OCI-LY3 (cell line): ENCODE data around the gene ADGRB3.
"Not testable (repeated sequence)": the region's sequence is repeated elsewhere in the genome, so short reads cannot be mapped to it uniquely, and the experiment has no call there.

Experiments
- H2AFZ ChIP-seq: fragments of 200-600, 300-600 bp; shearing (Covaris generic); 2 replicates; pipeline ENCODE4 v1.6.0; 2014; ENCODE audit warnings: antibody characterized with exemption, low read depth, low read length
- H3K27ac ChIP-seq: fragments of 200-600, 300-600 bp; sonication (generic); 2 replicates; pipeline ENCODE4 v1.5.1; 2014; ENCODE audit warnings: mild to moderate bottlenecking, low read length, moderate library complexity, mixed read lengths
- H3K27me3 ChIP-seq: fragments of 200-600, 300-600 bp; sonication (generic); 2 replicates; pipeline ENCODE4 v1.6.1; 2014; ENCODE audit warnings: low read depth, low read length, mixed read lengths
- H3K36me3 ChIP-seq: fragments of 200-600, 300-600 bp; sonication (generic); replicated peaks from 2 replicates; pipeline ENCODE3; 2014; ENCODE audit warnings: low read depth, low read length, mixed read lengths
- H3K4me1 ChIP-seq: fragments of 300-600, 200-600 bp; sonication (generic); 2 replicates; pipeline ENCODE4 v1.6.1; 2014; ENCODE audit warnings: low read length, mixed read lengths
- H3K4me2 ChIP-seq: fragments of 200-600, 300-600 bp; sonication (generic); 2 replicates; pipeline ENCODE4 v1.6.1; 2014; ENCODE audit warnings: low read length, mixed read lengths
- H3K4me3 ChIP-seq: fragments of 300-600, 200-600 bp; sonication (generic); 2 replicates; pipeline ENCODE4 v1.5.1; 2014; ENCODE audit warnings: antibody characterized with exemption, mild to moderate bottlenecking, low read length, moderate library complexity
- H3K79me2 ChIP-seq: fragments of 300-600, 200-600 bp; shearing (Covaris generic); 2 replicates; pipeline ENCODE4 v1.6.1; 2014; ENCODE audit warnings: mild to moderate bottlenecking, low read length, mixed read lengths
- H3K9ac ChIP-seq: fragments of 300-600, 200-600 bp; shearing (Covaris generic); 2 replicates; pipeline ENCODE4 v1.6.0; 2014; ENCODE audit warnings: mild to moderate bottlenecking, low read length, moderate library complexity
- H3K9me3 ChIP-seq: fragments of 200-600, 300-600 bp; shearing (Covaris generic); 2 replicates; pipeline ENCODE4 v1.6.1; 2014; ENCODE audit warnings: low read length, mixed read lengths; ENCODE audit not compliant: insufficient read depth
- H4K20me1 ChIP-seq: fragments of 200-600, 300-600 bp; sonication (generic); 2 replicates; pipeline ENCODE4 v1.6.1; 2016; ENCODE audit warnings: low read length, mixed read lengths; ENCODE audit not compliant: insufficient read depth
- CTCF ChIP-seq: fragments of 200-600, 300-600 bp; sonication (generic); IDR thresholded peaks from 2 replicates; pipeline ENCODE4 v1.5.1; 2014; ENCODE audit warnings: antibody characterized with exemption, low read length, low read depth
- EZH2phosphoT487 ChIP-seq: fragments of 200-600 bp; shearing (Covaris generic); IDR thresholded peaks from 2 replicates; pipeline ENCODE4 v1.6.1; 2018; ENCODE audit warnings: antibody characterized with exemption, mixed run types, low read depth

ADGRB3 gene

GRCh38 chr6:68741501-68742386, 106.7 kb downstream of the ADGRB3 start:
- Histone ChIP-seq H3K27ac (no peak overlapping the region), H3K9ac (no peak overlapping the region), H3K4me3 (no peak overlapping the region), H3K4me1 (peaks cover 12% of the 10 kb centered on the region), H4K20me1 (no peaks in the 10 kb centered on the region), H3K4me2 (no peak overlapping the region), H3K27me3 (no peaks in the 10 kb centered on the region), H3K9me3 (no peaks in the 10 kb centered on the region), H2AFZ (no peak overlapping the region), H3K36me3 (no peaks in the 10 kb centered on the region), H3K79me2 (no peaks in the 10 kb centered on the region)
- no peak for TF ChIP-seq EZH2phosphoT487
- TF ChIP-seq CTCF, result no peak

- Histone ChIP-seq H3K4me2 (no peak overlapping the region), H3K4me1 (peaks cover 12% of the 10 kb centered on the region), H4K20me1 (no peaks in the 10 kb centered on the region), H3K27me3 (no peaks in the 10 kb centered on the region), H2AFZ (no peak overlapping the region), H3K9ac (no peak overlapping the region), H3K79me2 (no peaks in the 10 kb centered on the region), H3K36me3 (no peaks in the 10 kb centered on the region), H3K4me3 (no peak overlapping the region), H3K27ac (no peak overlapping the region), H3K9me3 (no peaks in the 10 kb centered on the region)
- no peak for TF ChIP-seq CTCF
- TF ChIP-seq EZH2phosphoT487, result no peak
These were observed 108.0 kb downstream of the ADGRB3 start for GRCh38 chr6:68743099-68743498.

GRCh38 chr6:68744376-68744775, 109.3 kb downstream of the ADGRB3 start:
- not testable (repeated sequence) for H3K4me2 ChIP-seq, H3K79me2 ChIP-seq, H3K4me3 ChIP-seq, H2AFZ ChIP-seq, H4K20me1 ChIP-seq, H3K9ac ChIP-seq, H3K27ac ChIP-seq, H3K36me3 ChIP-seq, H3K27me3 ChIP-seq, H3K9me3 ChIP-seq
- H3K4me1 ChIP-seq, result peaks cover 12% of the 10 kb centered on the region

GRCh38 chr6:68746376-68746775, 111.3 kb downstream of the ADGRB3 start:
- no peaks in the 10 kb centered on the region for H3K36me3 ChIP-seq
- H4K20me1 ChIP-seq, result no peaks in the 10 kb centered on the region
- H3K9ac ChIP-seq, result no peak overlapping the region
- H2AFZ ChIP-seq, result no peak overlapping the region
- H3K4me2 ChIP-seq, result no peak overlapping the region
- H3K79me2 ChIP-seq, result no peaks in the 10 kb centered on the region
- H3K4me3 ChIP-seq, result no peak overlapping the region
- H3K9me3 ChIP-seq, result no peaks in the 10 kb centered on the region
- no peak overlapping the region for H3K27ac ChIP-seq
- no peaks in the 10 kb centered on the region for H3K27me3 ChIP-seq
- TF ChIP-seq CTCF, result no peak
- TF ChIP-seq EZH2phosphoT487, result no peak
- peaks cover 12% of the 10 kb centered on the region for H3K4me1 ChIP-seq
